SK-N-MC (cell line): ENCODE measurements around the gene FBXO46.

ENCODE experiments used
- EZH2 ChIP-seq: fragments of 200-600 bp; sonication (generic); IDR thresholded peaks from one replicate; pipeline ENCODE4 v1.6.1; 2017; ENCODE audit warnings: antibody characterized with exemption
- FOXP2 ChIP-seq: optimal IDR thresholded peaks from 2 replicates; pipeline ENCODE3; 2011; ENCODE audit warnings: mild to moderate bottlenecking, moderate library complexity; ENCODE audit not compliant: insufficient read depth; ENCODE audit errors: extremely low read length, control extremely low read depth
- POLR2AphosphoS5 ChIP-seq: IDR thresholded peaks from 2 replicates; pipeline ENCODE4 v1.6.1; 2012; ENCODE audit warnings: mild to moderate bottlenecking, low read depth, low read length, borderline replicate concordance

DNA sequence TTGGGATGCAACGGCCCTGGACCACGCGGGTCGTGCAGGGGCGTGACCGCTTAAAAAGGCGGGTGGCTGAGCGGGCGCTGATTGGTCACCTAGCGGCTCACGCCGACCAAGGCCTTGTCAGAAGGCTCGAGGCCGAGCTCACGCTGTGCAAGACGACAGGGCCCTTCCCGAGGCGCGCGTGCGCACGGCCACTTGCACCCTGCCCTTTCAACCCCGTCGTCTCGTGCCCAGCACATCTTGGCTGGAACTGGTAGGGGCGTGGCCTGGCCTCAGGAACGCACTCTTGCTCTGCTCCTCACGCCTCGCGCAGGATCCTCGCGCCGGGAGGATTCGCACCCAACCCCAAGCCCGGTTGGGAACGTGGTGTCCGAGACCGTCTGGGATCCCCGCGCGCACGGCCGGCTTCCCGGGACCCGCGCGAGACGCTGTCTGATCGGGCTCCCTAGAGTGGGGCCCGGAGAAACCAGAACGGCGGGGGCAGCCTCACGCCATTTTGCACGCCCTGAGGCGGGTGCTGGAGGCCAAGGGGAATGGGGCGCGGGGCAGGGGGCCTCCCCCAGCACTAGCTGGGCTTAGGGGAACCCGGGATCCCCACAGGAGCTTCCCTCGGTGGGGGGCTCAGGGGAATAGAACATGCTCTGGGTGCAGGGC, 2.6 kb upstream of the FBXO46 start, which contains the start of gene MEIOSIN:
- no peak for TF ChIP-seq POLR2AphosphoS5
- TF ChIP-seq EZH2, result no peak
- no peak for TF ChIP-seq FOXP2
